Measurements from ENCODE around the gene SEC14L6.

The SEC14L6 gene

GRCh38 chr22:30516731-30517130, 29.8 kb downstream of the SEC14L6 start:
- no peak for TF ChIP-seq CTCF (IDR thresholded peaks at IDR 0.05; ENCODE audit: low read length)
- no peak for TF ChIP-seq EZH2phosphoT487 (IDR thresholded peaks at IDR 0.05; ENCODE audit: low read length)
- no peak for TF ChIP-seq EZH2 (optimal IDR thresholded peaks at IDR 0.05; ENCODE audit: low read depth, low read length)
- H3F3A ChIP-seq (ENCODE audit: insufficient read depth, low read length): no peaks in the 10 kb centered on the region
- peaks cover 27% of the 10 kb centered on the region for H3K27me3 ChIP-seq (replicated peaks; ENCODE audit: insufficient read depth, low read length)
- no peaks in the 10 kb centered on the region for H3K36me3 ChIP-seq (replicated peaks; ENCODE audit: insufficient read depth, low read length)
- no peak for DNase-seq
- H3K9me2 ChIP-seq (replicated peaks; ENCODE audit: insufficient read depth, low read length): no peaks in the 10 kb centered on the region
- H3K9me3 ChIP-seq (replicated peaks; ENCODE audit: insufficient read depth, low read length): no peaks in the 10 kb centered on the region
- no peaks in the 10 kb centered on the region for H3K4me1 ChIP-seq (ENCODE audit: low read length)
- H3K4me2 ChIP-seq (ENCODE audit: low read depth, low read length): no peak overlapping the region
- no peak overlapping the region for H3K4me3 ChIP-seq (ENCODE audit: low read length)
- H2AFZ ChIP-seq (ENCODE audit: low read length): no peak overlapping the region
- H3K27ac ChIP-seq (ENCODE audit: low read length): no peak overlapping the region
- H3K9ac ChIP-seq (ENCODE audit: low read length): no peak overlapping the region
- H3K79me2 ChIP-seq (ENCODE audit: low read length): no peaks in the 10 kb centered on the region
- H4K20me1 ChIP-seq (ENCODE audit: insufficient read depth, low read length): no peaks in the 10 kb centered on the region

- no peaks in the 10 kb centered on the region for H3F3A ChIP-seq (ENCODE audit: insufficient read depth, low read length)
- H3K4me3 ChIP-seq (ENCODE audit: low read length): no peak overlapping the region
- H3K9me2 ChIP-seq (replicated peaks; ENCODE audit: insufficient read depth, low read length): no peaks in the 10 kb centered on the region
- H3K36me3 ChIP-seq (replicated peaks; ENCODE audit: insufficient read depth, low read length): no peaks in the 10 kb centered on the region
- H3K27me3 ChIP-seq (replicated peaks; ENCODE audit: insufficient read depth, low read length): peaks cover 27% of the 10 kb centered on the region
- no peak overlapping the region for H3K27ac ChIP-seq (ENCODE audit: low read length)
- DNase-seq: no peak
- TF ChIP-seq EZH2 (optimal IDR thresholded peaks at IDR 0.05; ENCODE audit: low read depth, low read length) (no peak), CTCF (IDR thresholded peaks at IDR 0.05; ENCODE audit: low read length) (no peak), EZH2phosphoT487 (IDR thresholded peaks at IDR 0.05; ENCODE audit: low read length) (no peak)
- no peak overlapping the region for H2AFZ ChIP-seq (ENCODE audit: low read length)
- H3K79me2 ChIP-seq (ENCODE audit: low read length): no peaks in the 10 kb centered on the region
- no peaks in the 10 kb centered on the region for H4K20me1 ChIP-seq (ENCODE audit: insufficient read depth, low read length)
- no peaks in the 10 kb centered on the region for H3K9me3 ChIP-seq (replicated peaks; ENCODE audit: insufficient read depth, low read length)
- H3K9ac ChIP-seq (ENCODE audit: low read length): no peak overlapping the region
- H3K4me2 ChIP-seq (ENCODE audit: low read depth, low read length): no peak overlapping the region
- no peaks in the 10 kb centered on the region for H3K4me1 ChIP-seq (ENCODE audit: low read length)
These were observed 30.3 kb downstream of the SEC14L6 start for GRCh38 chr22:30516273-30516672.

GRCh38 chr22:30514252-30514651, 32.3 kb downstream of the SEC14L6 start:
- H3K9ac ChIP-seq (ENCODE audit: low read length): no peak overlapping the region
- H3K4me1 ChIP-seq (ENCODE audit: low read length): no peaks in the 10 kb centered on the region
- H3K9me2 ChIP-seq (replicated peaks; ENCODE audit: insufficient read depth, low read length): no peaks in the 10 kb centered on the region
- no peaks in the 10 kb centered on the region for H3K36me3 ChIP-seq (replicated peaks; ENCODE audit: insufficient read depth, low read length)
- no peaks in the 10 kb centered on the region for H4K20me1 ChIP-seq (ENCODE audit: insufficient read depth, low read length)
- no peak overlapping the region for H2AFZ ChIP-seq (ENCODE audit: low read length)
- H3K4me2 ChIP-seq (ENCODE audit: low read depth, low read length): no peak overlapping the region
- H3K79me2 ChIP-seq (ENCODE audit: low read length): no peaks in the 10 kb centered on the region
- no peaks in the 10 kb centered on the region for H3F3A ChIP-seq (ENCODE audit: insufficient read depth, low read length)
- DNase-seq: no peak
- H3K9me3 ChIP-seq (replicated peaks; ENCODE audit: insufficient read depth, low read length): no peaks in the 10 kb centered on the region
- H3K27me3 ChIP-seq (replicated peaks; ENCODE audit: insufficient read depth, low read length): peaks cover 27% of the 10 kb centered on the region
- H3K27ac ChIP-seq (ENCODE audit: low read length): no peak overlapping the region
- no peak overlapping the region for H3K4me3 ChIP-seq (ENCODE audit: low read length)
- TF ChIP-seq EZH2phosphoT487 (IDR thresholded peaks at IDR 0.05; ENCODE audit: low read length): no peak
- no peak for TF ChIP-seq CTCF (IDR thresholded peaks at IDR 0.05; ENCODE audit: low read length)
- no peak for TF ChIP-seq EZH2 (optimal IDR thresholded peaks at IDR 0.05; ENCODE audit: low read depth, low read length)
